T-helper 17 cell (primary cell): ENCODE measurements around the gene BTN3A1. TPM values are rescaled to one million over a fixed set of nuclear protein-coding genes. Genes with fewer than 3 reads are reported as not detected.

Source experiments
- ATAC-seq: fragments of 150-1000 bp; cut with Tn5 transposase; 2 replicates; pipeline ENCODE4 v1.10.0; 2021; ENCODE audit warnings: mild to moderate bottlenecking, moderate library complexity
- DNase-seq, 3 donors: peaks; one replicate each; pipeline versions ENCODE4 v3.0.0 to v3.0.0-alpha.2; 2020 to 2021
- H3K9me3 ChIP-seq: one replicate; pipeline ENCODE4 v1.7.0; 2013; ENCODE audit warnings: low read length, mild to moderate bottlenecking; ENCODE audit not compliant: control insufficient read depth, poor library complexity, severe bottlenecking
- H3K27ac Mint-ChIP-seq: one replicate; pipeline ENCODE4 v1.8.0; 2022; ENCODE audit warnings: mild to moderate bottlenecking, moderate library complexity, mixed read lengths
- H3K27me3 Mint-ChIP-seq: one replicate; pipeline ENCODE4 v1.8.0; 2022; ENCODE audit warnings: mixed read lengths
- H3K36me3 Mint-ChIP-seq: one replicate; pipeline ENCODE4 v1.8.0; 2022; ENCODE audit warnings: low read depth, mixed read lengths
- H3K4me1 Mint-ChIP-seq: one replicate; pipeline ENCODE4 v1.8.0; 2022; ENCODE audit warnings: mild to moderate bottlenecking, mixed read lengths
- H3K4me3 Mint-ChIP-seq: one replicate; pipeline ENCODE4 v1.8.0; 2022; ENCODE audit warnings: mild to moderate bottlenecking, moderate library complexity, mixed read lengths
- total RNA-seq, 4 donors: library from RNA in 2 of 4; stranded (reverse) in 2 of 4; gene quantifications; one replicate each; pipeline ENCODE4 v1.2.3 and lab custom pipeline; 2022 to 2026

The BTN3A1 gene
- total RNA-seq, 2 donors from 2014 or later = 169 to 205 TPM

GRCh38 chr6:26464416-26465131 lies 62.5 kb downstream of the BTN3A1 start:
- no peak overlapping the region for H3K27ac Mint-ChIP-seq
- peaks cover 41% of the 10 kb centered on the region for H3K4me1 Mint-ChIP-seq
- ATAC-seq (no peak), DNase-seq (no peak)
- H3K27me3 Mint-ChIP-seq = no peaks in the 10 kb centered on the region
- H3K9me3 ChIP-seq = no peaks in the 10 kb centered on the region
- H3K4me3 Mint-ChIP-seq = no peak overlapping the region
- peaks cover 23% of the 10 kb centered on the region for H3K36me3 Mint-ChIP-seq

Other genes starting within 250 kb of the BTN3A1 start
- 100 to 1,000 TPM; 115 to 147 TPM for gene BTN3A2, start 37.1 kb upstream of the BTN3A1 start, total RNA-seq
- gene BTN2A2, start 19.2 kb upstream of the BTN3A1 start, total RNA-seq = 10 to 100 TPM; 21.4 to 23.6 TPM
- 10 to 100 TPM; 51.6 to 78.0 TPM for gene BTN3A3, start 38.2 kb downstream of the BTN3A1 start, total RNA-seq
- gene BTN2A1, start 55.7 kb downstream of the BTN3A1 start, total RNA-seq = 10 to 100 TPM; 25.9 to 27.9 TPM
- gene BTN1A1, start 98.0 kb downstream of the BTN3A1 start, total RNA-seq = under 1 TPM in 1 of 2 donors, not detected in 1; 0.10 TPM
- gene HMGN4, start 136.1 kb downstream of the BTN3A1 start, total RNA-seq = 10 to 100 TPM; 54.7 to 60.1 TPM
- gene ABT1, start 194.7 kb downstream of the BTN3A1 start, total RNA-seq = 10 to 100 TPM; 25.0 to 28.4 TPM